ENCODE results near the gene CDH23.

CDH23 gene

DNA sequence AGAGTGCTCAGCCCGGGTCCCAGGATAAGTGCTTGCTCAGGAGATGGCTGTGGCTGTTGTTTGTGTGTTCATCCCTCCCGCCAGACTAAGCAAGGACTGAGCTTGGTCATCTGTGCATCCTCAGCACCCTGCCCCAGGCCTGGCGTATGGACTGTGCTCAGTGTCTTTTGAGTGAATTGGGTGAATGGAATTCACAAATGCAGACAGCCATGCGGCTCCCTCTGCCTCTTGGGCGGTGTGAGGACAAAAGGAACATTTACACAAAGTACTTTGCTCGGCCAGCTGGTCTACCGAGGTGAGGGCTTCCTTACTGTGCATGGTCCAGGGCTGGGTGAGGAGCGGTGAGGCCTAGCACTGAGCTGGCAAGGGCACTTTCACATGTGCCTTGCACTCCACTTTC is 120.2 kb downstream of the CDH23 start:
- Histone ChIP-seq H3K4me1 (ENCODE audit: insufficient read depth, insufficient read length) (peaks cover 9% of the 10 kb centered on the region), H3K36me3 (ENCODE audit: insufficient read depth, insufficient read length, low read length) (no peaks in the 10 kb centered on the region), H3K4me3 (ENCODE audit: insufficient read length, low read depth) (no peak overlapping the region), H3K9ac (ENCODE audit: insufficient read length, low read depth) (no peak overlapping the region), H3K27me3 (ENCODE audit: insufficient read depth, insufficient read length) (no peaks in the 10 kb centered on the region), H3K9me3 (ENCODE audit: insufficient read depth, low read length) (no peaks in the 10 kb centered on the region)
- DNase-seq (ENCODE audit: low read depth, low spot score), result no peak
- no peak for TF ChIP-seq ZNF274 (IDR thresholded peaks at IDR 0.05; ENCODE audit: low read depth, low read length)
- no peak for TF ChIP-seq SUZ12 (IDR thresholded peaks at IDR 0.05; ENCODE audit: extremely low read depth, insufficient read depth, insufficient read length)
- no peak for TF ChIP-seq YY1 (IDR thresholded peaks at IDR 0.05; ENCODE audit: insufficient read depth, insufficient read length)

DNA sequence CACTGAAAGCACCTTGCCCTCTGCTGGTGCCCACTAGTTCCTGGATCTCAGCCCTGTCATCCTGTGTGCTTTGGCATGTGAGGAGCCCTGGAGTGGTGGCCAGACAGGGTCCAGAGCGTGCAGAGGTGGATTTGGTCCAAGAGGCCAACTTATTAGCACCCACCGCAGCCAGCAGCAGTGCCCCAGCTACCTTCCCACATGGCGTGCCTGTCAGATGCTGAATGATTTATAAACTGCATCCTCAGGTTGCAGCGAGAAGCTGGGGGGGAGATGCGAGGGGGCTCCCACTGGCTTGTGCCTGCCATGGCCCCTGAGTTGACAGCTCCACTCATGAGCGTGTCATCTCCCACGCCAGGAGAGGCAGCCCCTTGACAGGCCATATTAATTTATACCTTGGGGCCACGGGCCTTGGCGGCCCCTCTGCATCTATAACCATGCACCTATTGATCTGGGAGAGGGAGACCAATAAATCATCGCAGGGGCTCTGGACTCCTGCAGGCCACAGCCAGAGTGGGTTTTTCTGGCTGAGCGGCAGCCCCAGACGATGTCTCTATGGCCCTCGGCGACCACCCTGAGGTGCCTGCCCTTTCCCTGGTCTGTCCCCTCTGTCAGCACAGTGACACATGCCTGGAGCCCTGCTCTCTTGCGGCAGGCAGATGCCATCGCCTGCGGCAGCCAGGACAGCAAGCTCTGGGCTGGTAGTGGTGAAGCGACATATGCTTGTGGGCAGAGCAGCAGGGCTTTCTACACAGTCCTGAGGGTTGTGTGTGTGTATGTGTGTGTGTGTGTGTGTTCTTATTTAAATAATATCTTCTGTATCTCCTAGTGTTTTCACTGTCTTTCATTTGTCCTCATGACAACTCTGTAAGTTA is 120.8 kb downstream of the CDH23 start:
- no peaks in the 10 kb centered on the region for H3K9me3 ChIP-seq (ENCODE audit: insufficient read depth, low read length)
- H3K27me3 ChIP-seq (ENCODE audit: insufficient read depth, insufficient read length), result no peaks in the 10 kb centered on the region
- no peak for TF ChIP-seq ZNF274 (IDR thresholded peaks at IDR 0.05; ENCODE audit: low read depth, low read length)
- no peak for TF ChIP-seq SUZ12 (IDR thresholded peaks at IDR 0.05; ENCODE audit: extremely low read depth, insufficient read depth, insufficient read length)
- no peak for TF ChIP-seq YY1 (IDR thresholded peaks at IDR 0.05; ENCODE audit: insufficient read depth, insufficient read length)
- no peak for DNase-seq (ENCODE audit: low read depth, low spot score)
- H3K9ac ChIP-seq (ENCODE audit: insufficient read length, low read depth), result no peak overlapping the region
- no peak overlapping the region for H3K4me3 ChIP-seq (ENCODE audit: insufficient read length, low read depth)
- peaks cover 9% of the 10 kb centered on the region for H3K4me1 ChIP-seq (ENCODE audit: insufficient read depth, insufficient read length)
- no peaks in the 10 kb centered on the region for H3K36me3 ChIP-seq (ENCODE audit: insufficient read depth, insufficient read length, low read length)

DNA sequence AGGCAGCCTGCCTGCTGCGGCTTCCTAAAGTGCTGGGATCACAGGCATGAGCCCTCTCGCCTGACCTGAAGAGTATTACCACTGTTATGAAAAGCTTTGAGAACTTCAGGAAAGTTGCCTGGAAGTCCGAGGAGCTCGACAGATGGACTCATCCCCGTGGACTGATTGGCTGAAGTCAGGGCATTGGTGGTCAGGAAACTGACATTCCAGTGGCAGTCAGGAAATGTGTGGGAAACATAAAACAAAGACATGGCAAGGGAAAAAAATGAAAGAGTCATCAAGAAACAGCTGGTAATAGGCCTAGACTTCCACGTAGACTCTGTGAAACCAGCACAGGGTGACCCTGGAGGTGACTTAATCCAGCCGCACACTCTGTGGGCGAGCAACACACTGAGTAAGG is 123.3 kb downstream of the CDH23 start:
- H3K36me3 ChIP-seq (ENCODE audit: insufficient read depth, insufficient read length, low read length), result no peaks in the 10 kb centered on the region
- H3K9ac ChIP-seq (ENCODE audit: insufficient read length, low read depth), result no peak overlapping the region
- no peak for TF ChIP-seq SUZ12 (IDR thresholded peaks at IDR 0.05; ENCODE audit: extremely low read depth, insufficient read depth, insufficient read length)
- no peak for TF ChIP-seq YY1 (IDR thresholded peaks at IDR 0.05; ENCODE audit: insufficient read depth, insufficient read length)
- no peak for TF ChIP-seq ZNF274 (IDR thresholded peaks at IDR 0.05; ENCODE audit: low read depth, low read length)
- H3K4me3 ChIP-seq (ENCODE audit: insufficient read length, low read depth), result no peak overlapping the region
- no peak for DNase-seq (ENCODE audit: low read depth, low spot score)
- H3K27me3 ChIP-seq (ENCODE audit: insufficient read depth, insufficient read length), result no peaks in the 10 kb centered on the region
- H3K4me1 ChIP-seq (ENCODE audit: insufficient read depth, insufficient read length), result peaks cover 10% of the 10 kb centered on the region
- no peaks in the 10 kb centered on the region for H3K9me3 ChIP-seq (ENCODE audit: insufficient read depth, low read length)

DNA sequence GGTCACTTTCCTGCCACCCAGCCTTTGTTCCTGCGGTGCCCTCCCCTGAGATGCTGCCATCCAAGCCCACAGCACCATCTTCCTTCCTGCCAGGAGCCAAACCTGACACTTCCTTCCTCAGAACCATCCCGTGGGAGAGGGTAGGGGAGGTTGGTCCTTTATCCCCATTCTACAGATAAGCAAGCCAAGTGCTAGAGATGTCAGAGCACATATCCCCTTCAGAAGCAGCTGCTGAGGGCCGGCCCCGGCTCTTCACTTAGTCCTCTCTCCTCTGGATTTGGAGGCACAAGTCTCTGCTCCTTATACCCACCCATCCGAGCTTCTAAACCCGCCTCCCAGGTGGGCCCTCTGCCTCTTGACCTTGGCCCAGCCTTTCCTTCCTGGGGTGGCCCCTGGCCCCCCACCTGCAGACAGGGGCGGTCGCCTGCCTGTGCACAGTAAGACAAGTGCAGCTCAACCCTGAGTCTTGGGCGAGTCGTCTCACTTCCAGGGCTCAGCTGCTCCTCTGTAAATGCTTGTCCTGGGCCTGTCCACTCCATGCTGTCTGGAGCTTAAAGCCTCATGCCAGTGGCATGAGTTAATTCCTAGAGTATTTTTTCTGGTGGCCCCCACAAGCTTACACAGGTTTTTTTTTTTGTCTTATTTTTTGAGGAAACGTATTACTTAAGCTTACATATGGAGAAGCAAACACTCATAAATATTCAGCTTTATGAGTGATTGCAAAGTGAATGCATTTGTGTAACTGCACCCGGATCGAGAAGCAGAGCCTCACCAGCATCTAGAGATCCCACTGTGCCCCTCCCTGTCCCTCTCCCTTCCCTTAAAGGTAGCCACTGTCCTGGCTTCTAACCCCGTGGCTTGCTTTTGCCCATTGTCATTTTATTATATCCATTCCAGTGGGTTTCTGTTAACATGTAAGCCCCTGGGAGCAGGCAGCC is 125.1 kb downstream of the CDH23 start:
- no peaks in the 10 kb centered on the region for H3K27me3 ChIP-seq (ENCODE audit: insufficient read depth, insufficient read length)
- no peak overlapping the region for H3K9ac ChIP-seq (ENCODE audit: insufficient read length, low read depth)
- DNase-seq (ENCODE audit: low read depth, low spot score), result no peak
- TF ChIP-seq YY1 (IDR thresholded peaks at IDR 0.05; ENCODE audit: insufficient read depth, insufficient read length), result no peak
- no peak for TF ChIP-seq SUZ12 (IDR thresholded peaks at IDR 0.05; ENCODE audit: extremely low read depth, insufficient read depth, insufficient read length)
- no peak for TF ChIP-seq ZNF274 (IDR thresholded peaks at IDR 0.05; ENCODE audit: low read depth, low read length)
- no peak overlapping the region for H3K4me3 ChIP-seq (ENCODE audit: insufficient read length, low read depth)
- H3K9me3 ChIP-seq (ENCODE audit: insufficient read depth, low read length), result no peaks in the 10 kb centered on the region
- H3K4me1 ChIP-seq (ENCODE audit: insufficient read depth, insufficient read length), result peaks cover 7% of the 10 kb centered on the region
- H3K36me3 ChIP-seq (ENCODE audit: insufficient read depth, insufficient read length, low read length), result no peaks in the 10 kb centered on the region

DNA sequence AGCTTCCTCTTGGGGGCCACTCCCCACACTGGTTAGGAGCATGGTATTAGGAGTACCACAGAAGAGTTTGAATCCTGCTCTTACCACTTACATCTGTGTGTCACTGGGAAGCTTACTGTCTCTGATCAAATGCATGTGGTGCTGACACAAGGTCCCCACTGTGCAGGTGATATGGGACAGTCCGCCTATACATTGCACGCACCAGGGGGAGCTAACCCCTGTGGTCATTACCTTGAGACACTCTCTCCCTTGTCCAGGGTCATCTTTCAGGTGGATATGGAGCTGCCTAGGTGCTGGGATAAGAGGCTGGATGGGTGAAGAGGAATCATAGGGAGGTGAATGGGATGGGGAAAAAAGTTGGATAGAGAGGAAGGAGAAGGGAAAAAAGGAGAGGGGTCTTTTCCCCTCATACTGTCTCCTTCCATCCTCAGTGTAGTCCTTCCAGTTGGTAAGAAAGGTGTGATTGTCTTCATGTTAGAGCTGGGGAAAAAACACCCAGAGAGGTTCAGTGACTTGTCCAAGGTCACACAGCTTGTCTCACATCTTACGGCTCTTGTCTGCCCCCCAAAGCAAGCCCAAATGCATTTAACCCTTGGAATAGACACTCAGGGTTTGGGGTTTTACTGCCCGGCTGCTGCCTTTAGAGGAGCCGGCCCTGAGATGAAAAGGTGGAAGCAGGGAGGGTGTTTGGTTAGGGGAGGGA is 125.9 kb downstream of the CDH23 start:
- no peaks in the 10 kb centered on the region for H3K9me3 ChIP-seq (ENCODE audit: insufficient read depth, low read length)
- H3K4me1 ChIP-seq (ENCODE audit: insufficient read depth, insufficient read length), result peaks cover 3% of the 10 kb centered on the region
- DNase-seq (ENCODE audit: low read depth, low spot score), result no peak
- H3K36me3 ChIP-seq (ENCODE audit: insufficient read depth, insufficient read length, low read length), result no peaks in the 10 kb centered on the region
- H3K4me3 ChIP-seq (ENCODE audit: insufficient read length, low read depth), result no peak overlapping the region
- H3K9ac ChIP-seq (ENCODE audit: insufficient read length, low read depth), result no peak overlapping the region
- no peaks in the 10 kb centered on the region for H3K27me3 ChIP-seq (ENCODE audit: insufficient read depth, insufficient read length)
- no peak for TF ChIP-seq YY1 (IDR thresholded peaks at IDR 0.05; ENCODE audit: insufficient read depth, insufficient read length)
- TF ChIP-seq ZNF274 (IDR thresholded peaks at IDR 0.05; ENCODE audit: low read depth, low read length), result no peak
- TF ChIP-seq SUZ12 (IDR thresholded peaks at IDR 0.05; ENCODE audit: extremely low read depth, insufficient read depth, insufficient read length), result no peak

DNA sequence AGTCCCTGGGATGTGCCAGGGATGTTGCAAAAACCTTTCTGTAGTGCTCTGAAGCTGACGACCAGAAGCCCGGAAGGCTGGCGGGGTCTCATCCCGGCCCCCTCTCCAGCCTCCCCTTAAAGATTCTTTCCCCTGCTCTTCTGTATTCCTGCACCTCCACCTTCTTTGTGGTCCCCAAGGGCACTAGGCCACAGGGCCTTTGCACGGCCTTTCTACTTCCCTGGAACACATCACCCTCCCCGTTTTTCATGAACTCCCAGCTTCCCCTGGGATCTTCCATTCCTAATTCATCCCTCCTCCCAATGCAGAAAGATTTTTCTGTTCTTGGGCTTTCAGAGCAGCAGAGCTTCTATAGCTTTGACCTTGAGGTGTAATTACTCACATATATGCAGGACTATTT is 127.0 kb downstream of the CDH23 start:
- no peak overlapping the region for H3K4me3 ChIP-seq (ENCODE audit: insufficient read length, low read depth)
- H3K36me3 ChIP-seq (ENCODE audit: insufficient read depth, insufficient read length, low read length), result no peaks in the 10 kb centered on the region
- TF ChIP-seq SUZ12 (IDR thresholded peaks at IDR 0.05; ENCODE audit: extremely low read depth, insufficient read depth, insufficient read length), result no peak
- TF ChIP-seq YY1 (IDR thresholded peaks at IDR 0.05; ENCODE audit: insufficient read depth, insufficient read length), result no peak
- no peak for TF ChIP-seq ZNF274 (IDR thresholded peaks at IDR 0.05; ENCODE audit: low read depth, low read length)
- no peak overlapping the region for H3K9ac ChIP-seq (ENCODE audit: insufficient read length, low read depth)
- no peaks in the 10 kb centered on the region for H3K9me3 ChIP-seq (ENCODE audit: insufficient read depth, low read length)
- DNase-seq (ENCODE audit: low read depth, low spot score), result no peak
- no peaks in the 10 kb centered on the region for H3K27me3 ChIP-seq (ENCODE audit: insufficient read depth, insufficient read length)
- peaks cover 3% of the 10 kb centered on the region for H3K4me1 ChIP-seq (ENCODE audit: insufficient read depth, insufficient read length)

Data from NT2/D1 (cell line).